K562 (cell line): ENCODE results near the gene MET. TPM values are rescaled to one million over a fixed set of nuclear protein-coding genes. Genes with fewer than 3 reads are reported as not detected.
A peak's percentile ranks its signal among the peaks of the same experiment; 100 is the strongest.

Experiments used
- ATAC-seq: fragments of 200-7000 bp; cut with Tn5 transposase; 3 replicates; pipeline ENCODE4 v1.9.1; 2020; ENCODE audit warnings: moderate library complexity
- BruUV-seq: library from RNA; stranded (reverse); fragments of 400-500 nt; replicated peaks from 2 replicates; lab custom pipeline; 2021; lab: Mats Ljungman, UMichigan
- CTCF ChIA-PET: fragments of 300-600 bp; formaldehyde crosslinking; extraction: SDS; loops from one replicate; lab custom pipeline; 2021; ENCODE audit warnings: low intra/inter-chr PET ratio; lab: Yijun Ruan, JAX
- POLR2A ChIA-PET: fragments of 300-600, 350-650 bp; sonication (Branson Sonifier 250); formaldehyde crosslinking; extraction: SDS; loops from one replicate; lab custom pipeline; 2021; ENCODE audit warnings: antibody characterized with exemption, inconsistent platforms; lab: Yijun Ruan, JAX
- DNase-seq, 4 experiments: peaks; one replicate each; pipeline versions ENCODE4 v3.0.0 to v3.0.0-alpha.2; 2011 to 2018; ENCODE audit warnings: low spot score in 3 of 4, mixed read lengths in 3 of 4; ENCODE audit errors: extremely low read depth in 1 of 4
- FAIRE-seq: peaks from 2 replicates; lab custom pipeline; 2011; peaks lifted over from hg19 to GRCh38; lab: Jason Lieb, UNC
- H2AFZ ChIP-seq: 2 replicates; pipeline ENCODE4 v1.6.0; 2011; ENCODE audit warnings: low read depth, low read length, control low read depth, inconsistent platforms
- H3K27ac ChIP-seq: fragments of 200-600 bp; 3 replicates; pipeline ENCODE4 v1.8.0; 2011; ENCODE audit warnings: low read depth, mild to moderate bottlenecking, control low read depth, inconsistent platforms, low read length, moderate library complexity, mixed read lengths; ENCODE audit errors: extremely low read depth
- H3K27me3 ChIP-seq, 2 experiments: fragments of 300-600 bp in 1 of 2; 2 replicates in 1 of 2; 3 replicates in 1 of 2; pipeline versions ENCODE4 v1.6.0 to v1.8.0; 2011; ENCODE audit warnings: inconsistent platforms in 2 of 2, low read length in 2 of 2, mild to moderate bottlenecking in 1 of 2, mixed read lengths in 1 of 2, moderate library complexity in 1 of 2; ENCODE audit not compliant: control insufficient read depth in 2 of 2, insufficient read depth in 2 of 2
- H3K36me3 ChIP-seq: fragments of 300-600 bp; 3 replicates; pipeline ENCODE4 v1.8.0; 2011; ENCODE audit warnings: mild to moderate bottlenecking, low read length, inconsistent platforms; ENCODE audit not compliant: control insufficient read depth, insufficient read depth
- H3K4me1 ChIP-seq, 2 experiments: fragments of 200-600 bp in 1 of 2; replicated peaks in 1 of 2; 2 replicates in 1 of 2; 3 replicates in 1 of 2; pipeline versions ENCODE4 v1.5.1 to v1.8.0; 2011; ENCODE audit warnings: inconsistent platforms in 2 of 2, low read length in 2 of 2, mild to moderate bottlenecking in 1 of 2, mixed read lengths in 1 of 2, moderate library complexity in 1 of 2; ENCODE audit not compliant: control insufficient read depth in 2 of 2, insufficient read depth in 2 of 2
- H3K4me2 ChIP-seq: 2 replicates; pipeline ENCODE4 v1.6.1; 2011; ENCODE audit warnings: low read length, control low read depth, inconsistent platforms, mixed read lengths; ENCODE audit not compliant: insufficient read depth
- H3K4me3 ChIP-seq: fragments of 200-600 bp; sonication (generic), shearing (Covaris generic); 2 replicates; pipeline ENCODE4 v1.5.1; 2016; ENCODE audit warnings: control low read depth, inconsistent platforms
- H3K79me2 ChIP-seq: fragments of 200-600 bp; 3 replicates; pipeline ENCODE4 v1.8.0; 2011; ENCODE audit warnings: low read length, inconsistent platforms; ENCODE audit not compliant: control insufficient read depth, insufficient read depth
- H3K9ac ChIP-seq, 2 experiments: 2 replicates each; pipeline versions ENCODE4 v1.6.0 to v1.6.1; 2011; ENCODE audit warnings: low read depth in 2 of 2, low read length in 2 of 2, control low read depth in 1 of 2, inconsistent platforms in 1 of 2, mild to moderate bottlenecking in 1 of 2, mixed read lengths in 1 of 2; ENCODE audit not compliant: insufficient read depth in 1 of 2
- H3K9me1 ChIP-seq: one replicate; pipeline ENCODE4 v1.6.0; 2011; ENCODE audit warnings: inconsistent platforms, mild to moderate bottlenecking, low read length, moderate library complexity; ENCODE audit not compliant: control insufficient read depth, insufficient read depth
- H3K9me3 ChIP-seq: replicated peaks from 2 replicates; pipeline ENCODE4 v1.5.1; 2011; ENCODE audit warnings: low read depth, low read length, inconsistent platforms; ENCODE audit not compliant: control insufficient read depth, insufficient read depth
- H4K20me1 ChIP-seq: replicated peaks from 2 replicates; pipeline ENCODE4 v1.6.1; 2011; ENCODE audit warnings: low read length, inconsistent platforms, mixed read lengths; ENCODE audit not compliant: control insufficient read depth, insufficient read depth
- C11orf30 ChIP-seq: fragments of 450-650 bp; IDR thresholded peaks from 2 replicates; pipeline ENCODE4 v1.6.1; 2016; ENCODE audit warnings: low read depth, mild to moderate bottlenecking
- MAFF ChIP-seq: IDR thresholded peaks from 2 replicates; pipeline ENCODE4 v1.6.1; 2012; ENCODE audit warnings: low read length, improper control_type of control experiment
- MAFG ChIP-seq: fragments of 450-650 bp; conservative IDR thresholded peaks from 2 replicates; pipeline ENCODE4 v1.6.1; 2016; ENCODE audit warnings: missing genetic modification characterization, missing compliant biosample characterization
- MAFK ChIP-seq: IDR thresholded peaks from 2 replicates; pipeline ENCODE4 v1.6.1; 2011; ENCODE audit warnings: low read length, improper control_type of control experiment
- TAF15 ChIP-seq: fragments of 200-400 bp; formaldehyde crosslinking; IDR thresholded peaks from 2 replicates; pipeline ENCODE4 v1.6.1; 2017; ENCODE audit warnings: mild to moderate bottlenecking, low read depth, low read length, moderate library complexity
- ZNF316 ChIP-seq: fragments of 450-650 bp; IDR thresholded peaks from 2 replicates; pipeline ENCODE4 v1.6.1; 2016
- WGBS: fragments of 100-300 bp; shearing (Covaris generic); methylation state at CpG from one replicate; pipeline ENCODE4 v1.1.6; 2016; ENCODE audit warnings: low coverage, mixed read lengths; ENCODE audit not compliant: insufficient coverage; ENCODE audit errors: missing lambda C conversion rate; 5-methylcytosine and 5-hydroxymethylcytosine counted together
- in situ Hi-C: fragments of 300-500 bp; cut with MboI; formaldehyde crosslinking; loops from 4 replicates; pipeline ENCODE4 v1.15.0; 2018; ENCODE audit warnings: inconsistent platforms, mixed read lengths
- intact Hi-C: fragments of 100-400 bp; cut with micrococcal nuclease; formaldehyde crosslinking; loops from 2 replicates; pipeline ENCODE4 v1.14.2; 2022
- polyA plus RNA-seq, 8 experiments: library from polyadenylated mRNA; depleted of rRNA in 4 of 8; stranded (reverse) in 5 of 8; unstranded in 3 of 8; fragments of >200 nt; fragmentation: Nextera tagmentation in 2 of 8; fragmentation: Illumina TruSeq in 1 of 8; extraction: Ambion mirVana in 2 of 8; extraction: Trizol in 1 of 8; gene quantifications; 2 replicates each; pipeline versions ENCODE4 v1.2.1 to v1.2.3, GENCODE V29; 2011 to 2014; ENCODE audit warnings: inconsistent platforms in 1 of 8, missing spikeins in 1 of 8
- total RNA-seq, 7 experiments: library from RNA; depleted of rRNA in 6 of 7; stranded (reverse); fragments of >200 nt in 6 of 7; fragmentation: Illumina TruSeq in 2 of 7; extraction: Trizol in 2 of 7; gene quantifications; 2 replicates each; pipeline versions ENCODE4 v1.2.1 to v1.2.3, GENCODE V29; 2011 to 2021; ENCODE audit warnings: low replicate concordance in 1 of 7

Gene MET
- total and polyA plus RNA-seq, 9 of the 15 experiments (the other 6 are each of a cell fraction or from before 2014, with no cell fraction given): 0.84 to 2.4 (median 1.1) TPM

DNA sequence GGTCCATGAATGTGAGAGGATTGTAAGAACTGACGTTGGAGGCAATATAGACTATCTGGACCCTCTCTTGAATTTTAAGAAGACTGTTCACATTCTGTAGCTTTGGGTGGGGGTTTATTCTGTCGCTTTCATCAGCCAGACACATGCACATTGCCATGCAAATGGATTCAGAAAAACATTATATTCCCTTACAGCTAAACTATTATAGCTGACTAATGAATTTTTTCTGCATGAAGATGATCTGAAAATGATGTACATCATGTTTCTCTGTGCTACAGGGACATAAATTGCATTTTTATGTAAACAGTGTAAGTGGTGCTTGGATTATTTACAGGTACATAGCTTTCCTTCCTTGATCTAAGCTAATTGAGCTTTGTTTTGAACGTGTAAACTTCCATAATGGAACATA is 1.5 kb downstream of the MET start:
- no peak for FAIRE-seq
- H3K27ac ChIP-seq: no peak overlapping the region
- H3K9me1 ChIP-seq: no peaks in the 10 kb centered on the region
- H3K79me2 ChIP-seq: no peaks in the 10 kb centered on the region
- no peaks in the 10 kb centered on the region for H3K36me3 ChIP-seq
- H3K9me3 ChIP-seq: no peaks in the 10 kb centered on the region
- DNase-seq: no peak
- CTCF ChIA-PET: no interaction called here
- no peak for ATAC-seq
- no peak overlapping the region for H3K4me3 ChIP-seq
- POLR2A ChIA-PET: interaction anchor here (1.0 kb wide), 1 partner anchor 42 kb away, joined by 3 read pairs; no protein-coding TSS in a partner anchor
- intact Hi-C loops: no loop called here
- in situ Hi-C loops: no loop called here
- no peak overlapping the region for H2AFZ ChIP-seq
- BruUV-seq: no TSS peak
- H3K4me2 ChIP-seq: no peak overlapping the region
- no peak overlapping the region for H3K9ac ChIP-seq
- TF ChIP-seq ZNF316 (peak; percentile 90), MAFF (peak; percentile 64; the same call in 1 of the 2 replicates), MAFG (tag) (peak; percentile 80), TAF15 (no peak), C11orf30 (peak; percentile 82), MAFK (peak; percentile 57; the same call in 1 of the 2 replicates)
- H4K20me1 ChIP-seq: no peaks in the 10 kb centered on the region
- peaks cover 16 to 28% of the 10 kb centered on the region in 2 experiments for H3K27me3 ChIP-seq
- H3K4me1 ChIP-seq: peaks cover 0 to 11% of the 10 kb centered on the region in 2 experiments; a peak in 2 of 5 replicates
- WGBS: 0% methylated on average over 3 of the region's 3 CpGs
